GM23338 (cell line): ENCODE data around the gene MRTFA. TPM values are rescaled to one million over a fixed set of nuclear protein-coding genes. Genes with fewer than 3 reads are reported as not detected.

Source experiments
- ATAC-seq: fragments of 200-7000 bp; cut with Tn5 transposase; 3 replicates; pipeline ENCODE4 v1.9.1; 2020
- DNase-seq: peaks from one replicate; pipeline ENCODE4 v3.0.0-alpha.2; 2015; ENCODE audit warnings: low spot score
- H2AFZ ChIP-seq: fragments of 200-600 bp; sonication (generic); 2 replicates; pipeline ENCODE4 v1.8.0; 2016; ENCODE audit warnings: antibody characterized with exemption, mild to moderate bottlenecking, moderate library complexity
- H3F3A ChIP-seq: fragments of 200-600 bp; sonication (generic); replicated peaks from 2 replicates; pipeline ENCODE4 v1.8.0; 2017; ENCODE audit warnings: antibody characterized with exemption, mixed run types, low read depth
- H3K27ac ChIP-seq: fragments of 200-600 bp; sonication (generic); 2 replicates; pipeline ENCODE4 v1.6.1; 2016; ENCODE audit warnings: low read depth
- H3K27me3 ChIP-seq: fragments of 200-600 bp; sonication (generic); 2 replicates; pipeline ENCODE4 v1.8.0; 2016; ENCODE audit warnings: mild to moderate bottlenecking, mixed run types, moderate library complexity; ENCODE audit not compliant: insufficient read depth
- H3K36me3 ChIP-seq: fragments of 200-600 bp; sonication (generic); 2 replicates; pipeline ENCODE4 v1.8.0; 2016; ENCODE audit warnings: mild to moderate bottlenecking; ENCODE audit not compliant: insufficient read depth
- H3K4me1 ChIP-seq: fragments of 200-600 bp; sonication (generic); 2 replicates; pipeline ENCODE4 v1.8.0; 2016; ENCODE audit warnings: mild to moderate bottlenecking, moderate library complexity; ENCODE audit not compliant: insufficient read depth
- H3K4me2 ChIP-seq: fragments of 200-600 bp; sonication (generic); 2 replicates; pipeline ENCODE4 v1.7.1; 2017; ENCODE audit warnings: mixed run types
- H3K4me3 ChIP-seq: fragments of 200-600 bp; sonication (generic); 2 replicates; pipeline ENCODE4 v1.6.1; 2016; ENCODE audit warnings: mixed run types
- H3K79me2 ChIP-seq: fragments of 200-600 bp; sonication (generic); replicated peaks from 2 replicates; pipeline ENCODE4 v1.8.0; 2017; ENCODE audit warnings: mild to moderate bottlenecking; ENCODE audit not compliant: insufficient read depth
- H3K9me2 ChIP-seq: fragments of 200-600 bp; sonication (generic); 2 replicates; pipeline ENCODE4 v1.8.0; 2017; ENCODE audit not compliant: insufficient read depth
- H4K20me1 ChIP-seq: fragments of 200-600 bp; sonication (generic); replicated peaks from 2 replicates; pipeline ENCODE4 v1.8.0; 2017; ENCODE audit warnings: mild to moderate bottlenecking; ENCODE audit not compliant: insufficient read depth
- H3K27ac Mint-ChIP-seq: 2 replicates; pipeline ENCODE4 v1.8.0; 2020; ENCODE audit warnings: inconsistent platforms, mild to moderate bottlenecking, moderate library complexity, mixed read lengths
- H3K27me3 Mint-ChIP-seq: 3 replicates; pipeline ENCODE4 v1.8.0; 2022; ENCODE audit warnings: low read depth, mild to moderate bottlenecking, moderate library complexity, mixed read lengths, inconsistent platforms; ENCODE audit not compliant: insufficient read depth, poor library complexity
- H3K36me3 Mint-ChIP-seq: 3 replicates; pipeline ENCODE4 v1.8.0; 2021; ENCODE audit warnings: low read depth, mild to moderate bottlenecking, inconsistent platforms, moderate library complexity, mixed read lengths
- H3K4me1 Mint-ChIP-seq: 3 replicates; pipeline ENCODE4 v1.8.0; 2020; ENCODE audit warnings: mild to moderate bottlenecking, inconsistent platforms, mixed read lengths
- H3K4me3 Mint-ChIP-seq: 3 replicates; pipeline ENCODE4 v1.8.0; 2021; ENCODE audit warnings: moderate library complexity, mild to moderate bottlenecking, inconsistent platforms, mixed read lengths
- H3K9me3 Mint-ChIP-seq: 3 replicates; pipeline ENCODE4 v1.8.0; 2020; ENCODE audit warnings: moderate library complexity, mild to moderate bottlenecking, inconsistent platforms, mixed read lengths
- CREB1 ChIP-seq: fragments of 250-450 bp; sonication (Bioruptor Pico); IDR thresholded peaks from 2 replicates; pipeline ENCODE4 v1.5.0; 2020; ENCODE audit warnings: low read depth, mild to moderate bottlenecking, moderate library complexity
- CTCF ChIP-seq, 2 experiments: fragments of 200-600 bp in 1 of 2; sonication (generic) in 1 of 2; conservative IDR thresholded peaks; 2 replicates each; pipeline versions ENCODE4 v1.5.1 to v1.6.1; 2016 to 2017; ENCODE audit warnings: antibody characterized with exemption in 2 of 2, low read depth in 2 of 2, mild to moderate bottlenecking in 2 of 2, moderate library complexity in 1 of 2
- ETS1 ChIP-seq: IDR thresholded peaks from 2 replicates; pipeline ENCODE4 v1.6.1; 2016; ENCODE audit warnings: antibody characterized with exemption
- EZH2 ChIP-seq: fragments of 200-600 bp; sonication (generic); IDR thresholded peaks from one replicate; pipeline ENCODE4 v1.8.0; 2017; ENCODE audit warnings: antibody characterized with exemption, mild to moderate bottlenecking, low read depth; ENCODE audit not compliant: unreplicated experiment
- EZH2phosphoT487 ChIP-seq: fragments of 200-600 bp; sonication (generic); IDR thresholded peaks from one replicate; pipeline ENCODE4 v1.8.1; 2018; ENCODE audit warnings: antibody characterized with exemption; ENCODE audit not compliant: unreplicated experiment
- JUNB ChIP-seq: IDR thresholded peaks from one replicate; pipeline ENCODE4 v1.6.1; 2016; ENCODE audit warnings: antibody characterized with exemption; ENCODE audit not compliant: unreplicated experiment
- POLR2AphosphoS5 ChIP-seq: IDR thresholded peaks from 2 replicates; pipeline ENCODE4 v1.6.1; 2016; ENCODE audit warnings: antibody characterized with exemption, low read depth
- REST ChIP-seq: IDR thresholded peaks from one replicate; pipeline ENCODE4 v1.6.1; 2018; ENCODE audit warnings: antibody characterized with exemption; ENCODE audit not compliant: unreplicated experiment
- ZNF114 ChIP-seq: fragments of 250-450 bp; sonication (Bioruptor Pico); IDR thresholded peaks from 2 replicates; pipeline ENCODE4 v1.5.0; 2020; ENCODE audit warnings: mild to moderate bottlenecking, moderate library complexity
- ZNF331 ChIP-seq: fragments of 250-450 bp; sonication (Bioruptor Pico); IDR thresholded peaks from 2 replicates; pipeline ENCODE4 v1.5.0; 2020; ENCODE audit warnings: low read depth, mild to moderate bottlenecking, moderate library complexity
- ZNF462 ChIP-seq: fragments of 250-450 bp; sonication (Bioruptor Pico); IDR thresholded peaks from 2 replicates; pipeline ENCODE4 v1.5.0; 2020; ENCODE audit warnings: mild to moderate bottlenecking, moderate library complexity
- polyA plus RNA-seq: library from polyadenylated mRNA; unstranded; fragments of >200 nt; fragmentation: Nextera tagmentation; extraction: Ambion mirVana; gene quantifications from 2 replicates; pipeline ENCODE4 v1.2.1, GENCODE V29; 2016
- total RNA-seq: library from RNA; depleted of rRNA; stranded (reverse); fragments of >200 nt; shearing (Covaris generic); gene quantifications from 2 replicates; pipeline ENCODE4 v1.2.3, GENCODE V29; 2014

The MRTFA gene
- total and polyA plus RNA-seq, 2 experiments from 2014 or later = 18.1 to 92.4 TPM

GRCh38 chr22:40521046-40521445, 115.5 kb downstream of the MRTFA start:
- Histone ChIP-seq H2AFZ (no peak overlapping the region), H3K4me3 (no peak overlapping the region), H3F3A (no peaks in the 10 kb centered on the region), H3K27me3 (no peaks in the 10 kb centered on the region), H3K36me3 (no peaks in the 10 kb centered on the region), H4K20me1 (peaks cover 7% of the 10 kb centered on the region; the same call in 1 of the 2 replicates), H3K9me2 (no peaks in the 10 kb centered on the region), H3K27ac (no peak overlapping the region), H3K4me1 (peaks cover 17% of the 10 kb centered on the region), H3K79me2 (peaks cover 24% of the 10 kb centered on the region), H3K4me2 (no peak overlapping the region)
- DNase-seq (no peak), ATAC-seq (no peak)
- TF ChIP-seq REST (no peak), ZNF462 (CRISPR knock-in tag) (no peak), JUNB (no peak), ZNF114 (no peak), CREB1 (CRISPR knock-in tag) (no peak), CTCF (conservative IDR thresholded peaks at IDR 0.05; ENCODE audit: low read depth in 2 of 2) (no peak), EZH2phosphoT487 (no peak), ZNF331 (CRISPR knock-in tag) (no peak), EZH2 (no peak), POLR2AphosphoS5 (no peak), ETS1 (no peak)
- Mint-ChIP-seq H3K27ac (no peak overlapping the region), H3K4me3 (no peak overlapping the region), H3K9me3 (peaks cover 2% of the 10 kb centered on the region; the same call in 2 of the 3 replicates), H3K4me1 (peaks cover 14% of the 10 kb centered on the region), H3K27me3 (peaks cover 4% of the 10 kb centered on the region), H3K36me3 (peaks cover 19% of the 10 kb centered on the region; the same call in 2 of the 3 replicates)
